Testis (tissue), 3 donors: ENCODE data around the gene RASSF1. TPM values are rescaled to one million over a fixed set of nuclear protein-coding genes. Genes with fewer than 3 reads are reported as not detected.
"Not testable (repeated sequence)": the region's sequence is repeated elsewhere in the genome, so short reads cannot be mapped to it uniquely, and the experiment has no call there.

Experiments used
- DNase-seq: peaks from one replicate; pipeline ENCODE4 v3.0.0-alpha.2; 2019
- H3K27ac ChIP-seq, 2 donors: fragments of 200-600 bp; sonication (generic); one replicate each; pipeline ENCODE4 v1.5.1; 2019
- H3K27me3 ChIP-seq: fragments of 200-600 bp; sonication (generic); one replicate; pipeline ENCODE4 v1.5.1; 2019
- H3K36me3 ChIP-seq: fragments of 200-600 bp; sonication (generic); one replicate; pipeline ENCODE4 v1.5.1; 2017; ENCODE audit warnings: low read depth; ENCODE audit errors: missing control alignments
- H3K4me1 ChIP-seq: fragments of 200-600 bp; sonication (generic); one replicate; pipeline ENCODE4 v1.5.1; 2019
- H3K4me3 ChIP-seq, 2 donors: fragments of 200-600 bp; sonication (generic); one replicate each; pipeline ENCODE4 v1.5.1; 2017 to 2019
- H3K9me3 ChIP-seq: fragments of 200-600 bp; sonication (generic); one replicate; pipeline ENCODE4 v1.5.1; 2017
- CTCF ChIP-seq, 3 experiments: fragments of 450-650 bp in 2 of 3; fragments of 200-600 bp in 1 of 3; sonication (generic) in 1 of 3; IDR thresholded peaks; one replicate each; pipeline ENCODE4 v1.5.1; 2016 to 2019; ENCODE audit warnings: antibody characterized with exemption in 3 of 3, mild to moderate bottlenecking in 2 of 3, moderate library complexity in 1 of 3
- POLR2A ChIP-seq: fragments of 450-650 bp; IDR thresholded peaks from one replicate; pipeline ENCODE4 v1.6.1; 2017; ENCODE audit warnings: antibody characterized with exemption, mild to moderate bottlenecking, moderate library complexity
- WGBS, 2 donors: methylation state at CpG; one replicate each; pipeline ENCODE4 v1.1.5; 2018; 5-methylcytosine and 5-hydroxymethylcytosine counted together
- intact Hi-C: fragments of 100-400 bp; cut with DNase I; formaldehyde crosslinking; loops from one replicate; pipeline ENCODE4 v1.15.1; 2023; ENCODE audit warnings: low total_unique reads
- polyA plus RNA-seq: library from polyadenylated mRNA; stranded (reverse); fragments of 350-450 nt; fragmentation: Illumina TruSeq; extraction: RNeasy Lipid Tissue Mini Kit (QIAGEN cat#74804); gene quantifications from one replicate; pipeline ENCODE4 v1.2.3, GENCODE V29; 2014; ENCODE audit warnings: low read depth, low replicate concordance; ENCODE audit not compliant: insufficient read depth
- total RNA-seq, 2 donors: library from RNA; depleted of rRNA; stranded (reverse); fragments of >200 nt; gene quantifications; one replicate each; pipeline ENCODE4 v1.2.3, GENCODE V29; 2016

The RASSF1 gene
- total and polyA plus RNA-seq, 3 donors from 2014 or later: 50.0 to 60.1 (median 52.2) TPM

DNA sequence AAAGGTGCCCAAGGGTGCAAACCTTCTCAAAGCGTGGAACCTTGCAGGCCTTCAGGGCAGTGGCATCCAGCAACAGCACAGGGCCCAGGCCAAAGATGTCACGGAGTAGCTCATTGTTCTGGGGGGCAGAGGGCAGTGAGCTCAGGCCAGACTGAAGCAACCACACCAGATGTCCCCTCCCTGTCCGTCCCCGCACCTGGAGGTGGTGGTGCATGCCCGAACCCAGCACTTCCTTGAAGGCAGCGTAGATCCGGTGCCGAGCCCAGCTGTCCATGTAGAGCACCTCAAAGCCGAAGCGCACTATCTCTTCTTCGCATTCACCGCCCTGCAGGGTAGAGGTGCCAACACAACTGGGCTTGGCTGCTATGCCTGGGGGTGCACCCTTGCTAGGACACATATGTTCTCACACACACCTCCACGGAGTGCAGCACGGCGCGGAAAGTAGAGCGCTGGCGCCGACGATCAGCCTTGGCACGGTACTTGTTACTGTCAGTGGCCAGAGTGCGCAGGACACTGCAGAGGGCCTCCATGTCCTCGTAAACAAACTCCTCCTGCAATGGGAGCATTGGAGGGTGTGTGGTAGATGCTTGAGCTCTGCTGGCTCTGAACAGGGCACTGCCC is 52.1 kb downstream of the RASSF1 start:
- 91 to 96% methylated on average over 9 to 23 of the region's 23 CpGs for WGBS, 2 donors
- Histone ChIP-seq H3K27me3 (no peaks in the 10 kb centered on the region), H3K4me1 (peaks cover 20% of the 10 kb centered on the region), H3K27ac (no peak overlapping the region), H3K36me3 (no peaks in the 10 kb centered on the region), H3K4me3 (no peak overlapping the region), H3K9me3 (no peaks in the 10 kb centered on the region)
- no peak for DNase-seq
- TF ChIP-seq CTCF (IDR thresholded peaks at IDR 0.05) (no peak), POLR2A (no peak)
- intact Hi-C loops: no loop called here

- Histone ChIP-seq H3K27ac (no peak overlapping the region), H3K4me1 (peaks cover 16% of the 10 kb centered on the region), H3K27me3 (no peaks in the 10 kb centered on the region), H3K4me3 (no peak overlapping the region), H3K9me3 (no peaks in the 10 kb centered on the region), H3K36me3 (no peaks in the 10 kb centered on the region)
- DNase-seq: no peak
- intact Hi-C loops: no loop called here
- 83% methylated on average over 1 of the region's 1 CpG; no CpG with 5 or more reads in 1 of the 2 donors for WGBS, 2 donors
- no peak for TF ChIP-seq CTCF (IDR thresholded peaks at IDR 0.05)
- no peak for TF ChIP-seq POLR2A
These were observed 53.4 kb downstream of the RASSF1 start for GRCh38 chr3:50287262-50287661.

GRCh38 chr3:50286322-50287227 is 54.1 kb downstream of the RASSF1 start:
- H3K36me3 ChIP-seq: no peaks in the 10 kb centered on the region
- H3K27ac ChIP-seq: no peak overlapping the region
- H3K27me3 ChIP-seq: no peaks in the 10 kb centered on the region
- intact Hi-C loops: no loop called here
- H3K9me3 ChIP-seq: no peaks in the 10 kb centered on the region
- H3K4me1 ChIP-seq: peaks cover 14% of the 10 kb centered on the region
- DNase-seq: no peak
- WGBS, 2 donors: 86% methylated on average over 16 to 28 of the region's 28 CpGs
- no peak overlapping the region for H3K4me3 ChIP-seq
- TF ChIP-seq CTCF (IDR thresholded peaks at IDR 0.05): no peak
- no peak for TF ChIP-seq POLR2A

DNA sequence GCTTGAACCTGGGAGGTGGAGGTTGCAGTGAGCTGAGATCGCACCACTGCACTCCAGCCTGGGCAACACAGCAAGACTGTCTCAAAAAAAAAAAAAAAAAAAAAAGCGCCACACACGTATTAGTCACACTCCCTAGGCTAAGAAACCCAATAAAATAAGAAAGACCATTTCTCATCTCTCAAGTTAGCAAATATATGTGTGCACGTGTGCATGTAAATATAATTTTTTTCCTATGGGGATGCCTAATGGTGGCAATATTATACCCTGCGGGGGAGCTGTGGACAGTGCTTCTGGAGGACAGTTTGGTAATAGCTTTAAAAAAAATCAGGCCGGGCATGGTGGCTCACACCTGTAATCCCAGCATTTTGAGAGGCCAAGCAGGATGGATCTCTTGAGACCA is 56.5 kb downstream of the RASSF1 start:
- H3K4me3 ChIP-seq, DNase-seq, H3K4me1 ChIP-seq, H3K36me3 ChIP-seq, intact Hi-C loops, H3K27me3 ChIP-seq, H3K27ac ChIP-seq, H3K9me3 ChIP-seq: not testable (repeated sequence)
- 83 to 94% methylated on average over 6 of the region's 6 CpGs for WGBS, 2 donors

Other genes with a start within 250 kb of the RASSF1 start
- gene SEMA3F, start 185.5 kb downstream of the RASSF1 start, total RNA-seq: 1 to 10 TPM; 6.9 to 8.3 TPM
- 7.5 TPM for gene SEMA3F, start 185.5 kb downstream of the RASSF1 start, polyA plus RNA-seq
- 1 to 10 TPM in 1 of 2 donors, under 1 TPM in 1; 0.93 to 1.2 TPM for gene GNAT1, start 149.2 kb downstream of the RASSF1 start, total RNA-seq
- gene GNAT1, start 149.2 kb downstream of the RASSF1 start, polyA plus RNA-seq: 2.3 TPM
- gene SLC38A3, start 135.6 kb downstream of the RASSF1 start, total RNA-seq: 1 to 10 TPM; 4.3 to 5.4 TPM
- gene SLC38A3, start 135.6 kb downstream of the RASSF1 start, polyA plus RNA-seq: 3.4 TPM
- gene GNAI2, start 104.6 kb downstream of the RASSF1 start, total RNA-seq: 100 to 1,000 TPM; 239 to 343 TPM
- gene GNAI2, start 104.6 kb downstream of the RASSF1 start, polyA plus RNA-seq: 238 TPM
- 10 to 100 TPM; 12.9 to 26.7 TPM for gene SEMA3B, start 71.7 kb downstream of the RASSF1 start, total RNA-seq
- gene SEMA3B, start 71.7 kb downstream of the RASSF1 start, polyA plus RNA-seq: 30.2 TPM
- gene LSMEM2, start 61.7 kb downstream of the RASSF1 start, total RNA-seq: 1 to 10 TPM; 1.5 to 3.2 TPM
- 2.6 TPM for gene LSMEM2, start 61.7 kb downstream of the RASSF1 start, polyA plus RNA-seq
- 10 to 100 TPM; 55.3 to 60.9 TPM for gene IFRD2, start 48.4 kb downstream of the RASSF1 start, total RNA-seq
- gene IFRD2, start 48.4 kb downstream of the RASSF1 start, polyA plus RNA-seq: 42.3 TPM
- gene HYAL3, start 41.4 kb downstream of the RASSF1 start, total RNA-seq: 10 to 100 TPM; 13.8 to 25.2 TPM
- gene HYAL3, start 41.4 kb downstream of the RASSF1 start, polyA plus RNA-seq: 27.9 TPM
- 10 to 100 TPM; 37.9 to 79.4 TPM for gene NAA80, start 41.4 kb downstream of the RASSF1 start, total RNA-seq
- 72.4 TPM for gene NAA80, start 41.4 kb downstream of the RASSF1 start, polyA plus RNA-seq
- gene HYAL1, start 37.3 kb downstream of the RASSF1 start, total RNA-seq: 1 to 10 TPM; 2.7 to 3.2 TPM
- 3.7 TPM for gene HYAL1, start 37.3 kb downstream of the RASSF1 start, polyA plus RNA-seq
- gene HYAL2, start 18.1 kb downstream of the RASSF1 start, total RNA-seq: 100 to 1,000 TPM in 1 of 2 donors, 10 to 100 TPM in 1; 90.9 to 111 TPM
- gene HYAL2, start 18.1 kb downstream of the RASSF1 start, polyA plus RNA-seq: 58.6 TPM
- 10 to 100 TPM; 32.7 to 44.5 TPM for gene TUSC2, start 12.6 kb downstream of the RASSF1 start, total RNA-seq
- gene TUSC2, start 12.6 kb downstream of the RASSF1 start, polyA plus RNA-seq: 43.4 TPM
- 100 to 1,000 TPM; 241 to 335 TPM for gene ZMYND10, start 4.9 kb upstream of the RASSF1 start, total RNA-seq
- 763 TPM for gene ZMYND10, start 4.9 kb upstream of the RASSF1 start, polyA plus RNA-seq
- gene NPRL2, start 9.9 kb upstream of the RASSF1 start, total RNA-seq: 10 to 100 TPM; 26.9 to 29.2 TPM
- 28.0 TPM for gene NPRL2, start 9.9 kb upstream of the RASSF1 start, polyA plus RNA-seq
- gene CYB561D2, start 10.0 kb upstream of the RASSF1 start, total RNA-seq: 10 to 100 TPM; 18.9 to 21.1 TPM
- gene CYB561D2, start 10.0 kb upstream of the RASSF1 start, polyA plus RNA-seq: 16.0 TPM
- gene TMEM115, start 18.7 kb upstream of the RASSF1 start, total RNA-seq: 10 to 100 TPM; 63.2 to 72.4 TPM
- 37.6 TPM for gene TMEM115, start 18.7 kb upstream of the RASSF1 start, polyA plus RNA-seq
- 10 to 100 TPM; 16.1 to 19.3 TPM for gene CACNA2D2, start 162.8 kb upstream of the RASSF1 start, total RNA-seq
- gene CACNA2D2, start 162.8 kb upstream of the RASSF1 start, polyA plus RNA-seq: 15.9 TPM
- gene C3orf18, start 226.9 kb upstream of the RASSF1 start, total RNA-seq: 10 to 100 TPM; 21.0 to 28.8 TPM
- 14.9 TPM for gene C3orf18, start 226.9 kb upstream of the RASSF1 start, polyA plus RNA-seq
- 10 to 100 TPM; 12.8 to 13.1 TPM for gene HEMK1, start 228.7 kb upstream of the RASSF1 start, total RNA-seq
- gene HEMK1, start 228.7 kb upstream of the RASSF1 start, polyA plus RNA-seq: 25.7 TPM